Choroid plexus epithelial cell (primary cell): ENCODE data around the gene TMC6.
"Not testable (repeated sequence)": the region's sequence is repeated elsewhere in the genome, so short reads cannot be mapped to it uniquely, and the experiment has no call there.

Experiments used
- DNase-seq: peaks from one replicate; pipeline ENCODE4 v3.0.0-alpha.2; 2010; ENCODE audit warnings: low read depth
- H3K4me3 ChIP-seq: 2 replicates; pipeline ENCODE4 v1.5.1; 2011; ENCODE audit warnings: low read depth, mild to moderate bottlenecking, control low read depth, low read length, moderate library complexity
- CTCF ChIP-seq: conservative IDR thresholded peaks from 2 replicates; pipeline ENCODE4 v1.5.1; 2011; ENCODE audit warnings: low read depth, mild to moderate bottlenecking, control low read depth, inconsistent platforms, low read length, moderate library complexity

Gene TMC6

GRCh38 chr17:78173097-78173715 lies 44.7 kb upstream of the TMC6 start:
- no peak for TF ChIP-seq CTCF
- DNase-seq: no peak
- H3K4me3 ChIP-seq: no peak overlapping the region

- H3K4me3 ChIP-seq: no peak overlapping the region
- TF ChIP-seq CTCF: no peak
- peak; percentile 71 for DNase-seq
These were observed 43.9 kb upstream of the TMC6 start for GRCh38 chr17:78172249-78173051.

GRCh38 chr17:78171591-78172248 lies 43.2 kb upstream of the TMC6 start:
- H3K4me3 ChIP-seq, DNase-seq: not testable (repeated sequence)

GRCh38 chr17:78170692-78171590 lies 42.4 kb upstream of the TMC6 start:
- TF ChIP-seq CTCF: no peak
- no peak overlapping the region for H3K4me3 ChIP-seq
- no peak for DNase-seq

- DNase-seq: no peak
- H3K4me3 ChIP-seq: peak overlapping the region; percentile 57
- TF ChIP-seq CTCF: no peak
These were observed 40.6 kb upstream of the TMC6 start for GRCh38 chr17:78168903-78169793.

- DNase-seq: no peak
- peak within 1 kb of the TSS; percentile 57 for H3K4me3 ChIP-seq
- no peak for TF ChIP-seq CTCF
These were observed 39.8 kb upstream of the TMC6 start, which contains the start of gene SYNGR2 for GRCh38 chr17:78168242-78168902. Gene SYNGR2, plus strand, starts transcription at chr17:78168581. Its CDS starts 36 bp downstream, at chr17:78168617.
